ENCODE data around the gene JMJD7.

The JMJD7 gene

DNA sequence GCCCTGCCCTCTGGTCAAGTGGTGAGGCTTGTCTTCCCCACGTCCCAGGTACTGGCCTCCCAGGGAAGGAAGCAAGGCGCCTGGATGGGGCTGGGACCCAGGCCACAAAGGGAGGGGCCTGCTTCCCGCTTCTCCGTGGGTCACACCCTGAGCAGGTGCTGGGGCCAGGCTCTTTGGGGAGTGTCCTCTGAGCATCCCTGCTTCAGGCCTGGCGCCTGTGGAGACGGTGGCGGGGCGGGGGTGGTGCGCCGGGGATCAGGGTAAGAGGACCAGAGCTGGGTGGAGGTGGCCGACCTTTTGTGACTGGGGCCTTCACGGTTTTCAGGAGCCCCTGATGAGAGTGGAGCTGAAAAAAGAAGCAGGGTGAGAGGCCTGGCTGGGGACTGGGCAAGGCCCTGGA is 14.3 kb downstream of the JMJD7 start:
- TF ChIP-seq CTCF (IDR thresholded peaks at IDR 0.05; ENCODE audit: control insufficient read depth, extremely low read depth, insufficient read depth) = no peak
- DNase-seq (ENCODE audit: low read depth) = no peak
- H3K4me3 ChIP-seq (ENCODE audit: low read depth, low read length) = no peak overlapping the region

DNA sequence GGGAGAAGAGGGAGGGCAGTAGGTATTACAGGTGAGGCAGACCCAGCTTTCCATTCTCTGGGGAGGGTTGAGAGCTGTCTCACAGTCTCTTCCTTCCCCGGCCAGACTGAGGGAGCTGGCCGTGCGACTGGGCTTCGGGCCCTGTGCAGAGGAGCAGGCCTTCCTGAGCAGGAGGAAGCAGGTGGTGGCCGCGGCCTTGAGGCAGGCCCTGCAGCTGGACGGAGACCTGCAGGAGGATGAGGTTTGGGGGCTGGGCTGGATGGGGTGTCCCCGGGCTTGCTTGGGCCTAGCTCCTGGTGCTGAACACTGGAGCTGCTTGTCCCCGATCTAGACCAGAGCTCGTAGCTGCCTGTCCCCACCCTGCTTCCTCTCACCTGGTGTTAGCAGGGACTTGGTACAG is 15.7 kb downstream of the JMJD7 start:
- no peak for TF ChIP-seq CTCF (IDR thresholded peaks at IDR 0.05; ENCODE audit: control insufficient read depth, extremely low read depth, insufficient read depth)
- H3K4me3 ChIP-seq (ENCODE audit: low read depth, low read length) = no peak overlapping the region
- no peak for DNase-seq (ENCODE audit: low read depth)

DNA sequence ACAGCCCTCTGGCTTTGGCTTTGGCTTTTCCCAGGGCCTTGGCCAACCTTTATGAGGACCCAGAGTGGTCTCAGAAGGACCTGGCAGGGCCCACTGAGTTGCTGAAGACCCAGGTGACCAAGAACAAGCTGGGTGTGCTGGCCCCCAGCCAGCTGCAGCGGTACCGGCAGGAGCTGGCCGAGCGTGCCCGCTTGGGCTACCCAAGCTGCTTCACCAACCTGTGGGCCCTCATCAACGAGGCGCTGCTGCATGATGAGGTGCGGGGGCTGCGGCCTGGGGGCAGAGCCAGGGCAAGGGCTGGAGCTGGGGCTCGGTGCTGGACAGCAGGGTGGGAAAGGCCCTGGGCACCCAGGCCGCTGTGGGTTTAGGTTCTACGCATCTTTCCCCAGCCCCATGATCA is 16.9 kb downstream of the JMJD7 start:
- no peak for TF ChIP-seq CTCF (IDR thresholded peaks at IDR 0.05; ENCODE audit: control insufficient read depth, extremely low read depth, insufficient read depth)
- DNase-seq (ENCODE audit: low read depth) = no peak
- H3K4me3 ChIP-seq (ENCODE audit: low read depth, low read length) = no peak overlapping the region

DNA sequence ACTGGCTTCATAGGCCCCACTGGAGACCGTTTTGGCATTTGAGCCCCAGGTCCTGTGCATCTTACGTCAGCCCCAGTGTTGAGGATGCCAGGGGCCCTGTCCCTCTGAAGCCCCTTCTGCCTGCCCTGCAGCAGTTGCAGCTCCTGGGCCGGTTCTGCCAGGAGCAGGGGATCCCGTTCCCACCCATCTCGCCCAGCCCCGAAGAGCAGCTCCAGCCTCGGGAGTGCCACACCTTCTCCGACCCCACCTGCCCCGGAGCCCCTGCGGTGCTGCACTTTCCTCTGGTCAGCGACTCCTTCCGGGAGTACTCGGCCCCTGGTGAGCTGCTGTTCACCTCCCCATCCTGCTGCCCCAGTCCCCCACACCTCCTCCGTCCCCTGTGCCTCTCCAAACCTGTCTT is 19.3 kb downstream of the JMJD7 start:
- no peak for DNase-seq (ENCODE audit: low read depth)
- no peak for TF ChIP-seq CTCF (IDR thresholded peaks at IDR 0.05; ENCODE audit: control insufficient read depth, extremely low read depth, insufficient read depth)
- no peak overlapping the region for H3K4me3 ChIP-seq (ENCODE audit: low read depth, low read length)

- DNase-seq (ENCODE audit: low read depth) = no peak
- no peak overlapping the region for H3K4me3 ChIP-seq (ENCODE audit: low read depth, low read length)
- no peak for TF ChIP-seq CTCF (IDR thresholded peaks at IDR 0.05; ENCODE audit: control insufficient read depth, extremely low read depth, insufficient read depth)
Measured at GRCh38 chr15:41847981-41848380, 20.1 kb downstream of the JMJD7 start.

DNA sequence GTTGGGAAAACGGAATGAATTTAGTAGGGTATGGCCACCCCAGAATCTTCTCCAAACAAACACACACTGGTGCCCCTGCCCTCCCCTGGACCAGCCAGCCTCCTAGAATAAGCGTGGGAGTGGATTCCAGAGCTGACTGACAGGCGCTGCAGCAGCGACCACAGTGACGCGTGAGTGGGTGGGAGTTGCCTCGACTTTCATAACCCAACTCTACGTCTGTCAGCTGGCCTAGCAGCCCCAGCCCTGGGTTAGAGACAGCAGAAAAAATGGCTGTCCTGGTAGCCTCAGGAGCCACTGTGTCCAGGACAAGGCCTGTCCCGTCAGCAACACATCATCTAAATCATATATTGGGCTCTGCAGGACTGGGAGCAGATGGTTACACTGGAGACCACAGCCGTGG is 20.7 kb downstream of the JMJD7 start:
- no peak for DNase-seq (ENCODE audit: low read depth)
- H3K4me3 ChIP-seq (ENCODE audit: low read depth, low read length) = no peak overlapping the region
- TF ChIP-seq CTCF (IDR thresholded peaks at IDR 0.05; ENCODE audit: control insufficient read depth, extremely low read depth, insufficient read depth) = no peak

- TF ChIP-seq CTCF (IDR thresholded peaks at IDR 0.05; ENCODE audit: control insufficient read depth, extremely low read depth, insufficient read depth) = no peak
- no peak for DNase-seq (ENCODE audit: low read depth)
- H3K4me3 ChIP-seq (ENCODE audit: low read depth, low read length) = no peak overlapping the region
Measured at GRCh38 chr15:41849204-41849603, 21.3 kb downstream of the JMJD7 start.
